HEK293T (cell line): ENCODE results near the gene LPAR3.

Experiments used
- ARNT ChIP-seq: fragments of 450-650 bp; IDR thresholded peaks from 2 replicates; pipeline ENCODE4 v1.6.1; 2017; ENCODE audit warnings: mild to moderate bottlenecking
- BHLHE40 ChIP-seq: fragments of 450-650 bp; IDR thresholded peaks from 2 replicates; pipeline ENCODE4 v1.6.1; 2016; ENCODE audit warnings: mild to moderate bottlenecking, moderate library complexity, borderline replicate concordance
- ELF4 ChIP-seq: fragments of 450-650 bp; IDR thresholded peaks from 2 replicates; pipeline ENCODE4 v1.6.1; 2017; ENCODE audit warnings: antibody characterized with exemption
- FOXA1 ChIP-seq: fragments of 450-650 bp; IDR thresholded peaks from 2 replicates; pipeline ENCODE4 v1.6.1; 2016; ENCODE audit warnings: mild to moderate bottlenecking
- FOXK2 ChIP-seq: fragments of 450-650 bp; IDR thresholded peaks from 2 replicates; pipeline ENCODE4 v1.6.1; 2016; ENCODE audit warnings: mild to moderate bottlenecking
- HDGF ChIP-seq: fragments of 450-650 bp; IDR thresholded peaks from 2 replicates; pipeline ENCODE4 v1.6.1; 2017; ENCODE audit warnings: antibody characterized with exemption, borderline replicate concordance
- LEF1 ChIP-seq: fragments of 450-650 bp; IDR thresholded peaks from 2 replicates; pipeline ENCODE4 v1.6.1; 2017; ENCODE audit warnings: mild to moderate bottlenecking, borderline replicate concordance
- NFRKB ChIP-seq: fragments of 450-650 bp; IDR thresholded peaks from 2 replicates; pipeline ENCODE4 v1.6.1; 2016; ENCODE audit warnings: mild to moderate bottlenecking, moderate library complexity
- SP1 ChIP-seq: fragments of 450-650 bp; IDR thresholded peaks from 2 replicates; pipeline ENCODE4 v1.6.1; 2017
- SUZ12 ChIP-seq: fragments of 450-650 bp; IDR thresholded peaks from 2 replicates; pipeline ENCODE4 v1.6.1; 2016; ENCODE audit warnings: mild to moderate bottlenecking
- TARDBP ChIP-seq: fragments of 450-650 bp; IDR thresholded peaks from 2 replicates; pipeline ENCODE4 v1.6.1; 2016
- TF ChIP-seq, protein P1 (sequence below): fragments of 450-650 bp; IDR thresholded peaks from 2 replicates; pipeline ENCODE4 v1.6.1; 2016

DNA sequence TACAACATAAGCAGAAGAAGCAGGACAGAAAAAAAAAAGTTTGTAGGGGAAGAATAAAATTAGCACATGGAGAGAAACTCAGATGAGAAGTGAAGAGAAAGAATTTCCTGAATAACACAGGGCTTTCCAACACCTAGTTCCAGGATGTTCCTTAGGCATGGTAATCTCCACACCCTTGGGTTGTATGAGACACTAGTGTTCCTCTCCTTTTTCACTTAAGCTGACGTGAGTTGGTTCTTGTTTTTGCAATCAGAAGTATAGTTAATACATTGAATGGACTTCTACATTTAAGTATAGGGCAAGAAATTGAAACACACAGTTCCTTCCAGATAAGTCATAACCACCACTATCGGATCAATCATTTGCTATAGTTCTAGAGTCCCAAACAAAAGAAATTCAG, 51.0 kb downstream of the LPAR3 start:
- TF ChIP-seq TARDBP (no peak), SUZ12 (no peak), BHLHE40 (no peak), NFRKB (no peak), SP1 (no peak), ARNT (no peak), FOXK2 (no peak), ELF4 (no peak), LEF1 (no peak), FOXA1 (no peak), HDGF (no peak)
- TF ChIP-seq, protein P1, sequence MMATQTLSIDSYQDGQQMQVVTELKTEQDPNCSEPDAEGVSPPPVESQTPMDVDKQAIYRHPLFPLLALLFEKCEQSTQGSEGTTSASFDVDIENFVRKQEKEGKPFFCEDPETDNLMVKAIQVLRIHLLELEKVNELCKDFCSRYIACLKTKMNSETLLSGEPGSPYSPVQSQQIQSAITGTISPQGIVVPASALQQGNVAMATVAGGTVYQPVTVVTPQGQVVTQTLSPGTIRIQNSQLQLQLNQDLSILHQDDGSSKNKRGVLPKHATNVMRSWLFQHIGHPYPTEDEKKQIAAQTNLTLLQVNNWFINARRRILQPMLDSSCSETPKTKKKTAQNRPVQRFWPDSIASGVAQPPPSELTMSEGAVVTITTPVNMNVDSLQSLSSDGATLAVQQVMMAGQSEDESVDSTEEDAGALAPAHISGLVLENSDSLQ: no peak
